ENCODE data around the gene NTN1. TPM values are rescaled to one million over a fixed set of nuclear protein-coding genes. Genes with fewer than 3 reads are reported as not detected.

NTN1 gene
- polyA plus RNA-seq, 12 donors: 5.6 to 33.5 (median 9.0) TPM; not detected in 1

DNA sequence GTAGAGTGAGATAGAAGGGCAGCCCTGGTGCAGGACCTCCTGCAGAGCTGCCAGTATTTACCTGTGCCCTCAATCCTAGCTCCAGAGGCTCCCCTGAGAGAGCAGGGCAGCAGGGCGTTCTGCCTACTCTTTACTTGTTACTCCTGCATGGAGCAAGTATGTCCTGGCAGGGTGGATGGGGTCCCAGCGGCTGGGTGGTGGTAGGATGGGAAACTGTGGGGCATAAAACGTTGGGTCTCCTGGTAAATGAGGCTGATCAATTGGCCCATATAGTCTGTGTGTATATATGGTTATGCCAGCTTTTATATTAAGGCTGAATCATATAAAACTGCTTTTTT lies 192.0 kb downstream of the NTN1 start:
- DNase-seq: no peak

DNA sequence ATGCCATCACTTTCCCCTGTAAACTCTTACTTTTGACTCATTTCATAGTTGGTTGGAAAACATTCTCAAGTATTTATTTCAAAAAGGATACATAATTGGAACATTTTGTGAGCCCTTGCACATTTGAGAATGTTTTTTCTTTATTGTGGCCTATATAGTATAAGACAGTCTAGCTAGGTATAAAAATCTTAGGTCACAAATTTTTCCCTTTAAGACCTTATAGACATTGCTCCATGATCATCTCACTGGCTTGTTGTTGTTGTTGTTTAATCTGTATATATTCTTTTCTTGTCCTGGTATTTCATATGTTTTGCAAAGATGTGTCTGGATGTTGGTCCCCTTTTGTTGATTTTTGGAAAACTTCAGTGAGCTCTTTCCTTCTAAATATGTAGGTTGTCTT lies 194.2 kb downstream of the NTN1 start:
- no peak for DNase-seq

DNA sequence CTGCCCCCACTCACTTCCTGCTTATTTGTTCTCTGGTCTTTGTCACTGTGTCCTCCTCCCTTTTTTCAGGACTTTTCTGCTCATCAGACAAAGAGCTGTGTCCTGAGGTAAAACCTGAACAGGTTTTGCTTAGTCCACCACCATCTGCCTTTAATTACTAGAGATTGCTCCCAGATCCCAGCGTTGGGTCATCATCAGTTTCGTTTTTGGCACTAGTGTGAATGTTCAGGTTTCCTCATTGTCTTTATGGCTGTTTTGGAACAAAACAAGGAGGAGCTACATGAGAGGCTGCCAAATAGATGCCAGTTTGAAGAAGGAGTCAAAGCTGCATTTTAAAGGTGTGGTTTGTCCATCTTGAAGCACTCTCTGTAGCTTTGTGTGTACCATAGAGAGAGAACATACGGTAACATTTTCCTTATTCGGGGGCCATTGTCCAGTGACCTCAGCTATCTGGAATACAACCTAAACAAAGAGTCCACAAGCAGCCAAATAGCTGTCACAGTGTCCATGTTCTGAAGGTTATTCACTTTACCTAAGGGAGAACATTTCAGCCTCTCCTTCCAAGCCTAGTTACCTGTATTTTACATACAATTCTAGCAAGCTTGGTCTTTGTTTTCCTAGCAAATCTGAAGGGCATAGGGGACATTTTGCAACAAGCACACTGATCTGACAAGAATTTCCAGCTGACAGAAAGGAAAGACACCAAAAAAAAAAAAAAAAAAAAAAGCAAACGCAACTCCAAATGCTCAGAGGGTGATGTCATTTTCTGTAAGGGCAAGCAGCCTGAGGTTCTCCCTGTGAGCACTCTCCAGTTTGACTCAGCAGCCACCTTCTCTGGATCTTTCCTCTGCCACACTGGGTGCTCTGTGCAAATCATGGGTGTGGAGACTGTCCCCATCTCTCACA lies 196.1 kb downstream of the NTN1 start:
- peak; percentile 63 for DNase-seq

DNA sequence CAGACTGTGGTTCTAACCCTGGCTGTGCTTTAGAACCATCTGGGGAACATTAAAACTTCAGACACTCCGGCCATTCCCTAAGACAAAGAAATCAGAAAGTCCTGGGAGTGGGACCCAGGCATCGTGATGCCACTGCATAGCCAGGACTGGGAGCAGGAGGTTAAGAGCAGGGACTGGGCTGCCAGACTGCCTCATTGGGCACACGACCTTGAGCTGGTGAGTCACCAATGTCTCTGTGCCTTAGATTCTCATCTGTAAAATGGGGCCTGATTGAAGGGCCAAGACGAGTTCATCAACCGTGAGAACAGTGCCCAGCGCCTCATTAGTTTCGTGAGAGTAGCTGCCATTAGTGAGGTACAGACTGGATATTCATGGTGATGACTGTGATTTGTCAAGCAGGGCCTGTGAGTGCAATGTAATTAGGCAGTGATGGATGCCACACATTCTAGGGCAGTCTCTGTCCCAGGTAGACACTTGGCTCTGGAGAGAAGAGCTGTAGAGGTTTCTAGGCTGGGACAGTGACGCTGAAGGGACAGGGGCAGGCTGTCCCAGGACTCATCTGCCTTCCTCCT lies 196.8 kb downstream of the NTN1 start:
- DNase-seq: no peak

DNA sequence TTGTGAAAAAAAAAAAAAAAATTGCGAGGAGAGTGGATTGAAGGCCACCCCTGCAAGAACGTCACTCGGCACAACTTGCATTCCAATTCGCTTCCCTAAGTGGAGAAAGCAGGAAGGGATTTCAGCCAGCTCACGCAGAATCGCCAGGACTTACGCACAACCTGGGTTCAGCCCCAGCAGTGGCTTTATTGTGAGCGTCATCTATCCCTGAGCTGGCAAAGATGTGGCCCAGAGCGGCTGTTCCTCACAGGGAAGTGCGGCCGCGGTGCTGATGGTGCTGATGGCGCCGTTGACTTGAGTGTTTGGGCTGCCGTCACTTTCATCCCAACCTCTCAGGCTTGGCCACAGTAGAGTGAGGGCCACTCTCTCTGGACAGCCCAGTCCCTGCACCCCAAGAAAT lies 197.6 kb downstream of the NTN1 start:
- DNase-seq: no peak

DNA sequence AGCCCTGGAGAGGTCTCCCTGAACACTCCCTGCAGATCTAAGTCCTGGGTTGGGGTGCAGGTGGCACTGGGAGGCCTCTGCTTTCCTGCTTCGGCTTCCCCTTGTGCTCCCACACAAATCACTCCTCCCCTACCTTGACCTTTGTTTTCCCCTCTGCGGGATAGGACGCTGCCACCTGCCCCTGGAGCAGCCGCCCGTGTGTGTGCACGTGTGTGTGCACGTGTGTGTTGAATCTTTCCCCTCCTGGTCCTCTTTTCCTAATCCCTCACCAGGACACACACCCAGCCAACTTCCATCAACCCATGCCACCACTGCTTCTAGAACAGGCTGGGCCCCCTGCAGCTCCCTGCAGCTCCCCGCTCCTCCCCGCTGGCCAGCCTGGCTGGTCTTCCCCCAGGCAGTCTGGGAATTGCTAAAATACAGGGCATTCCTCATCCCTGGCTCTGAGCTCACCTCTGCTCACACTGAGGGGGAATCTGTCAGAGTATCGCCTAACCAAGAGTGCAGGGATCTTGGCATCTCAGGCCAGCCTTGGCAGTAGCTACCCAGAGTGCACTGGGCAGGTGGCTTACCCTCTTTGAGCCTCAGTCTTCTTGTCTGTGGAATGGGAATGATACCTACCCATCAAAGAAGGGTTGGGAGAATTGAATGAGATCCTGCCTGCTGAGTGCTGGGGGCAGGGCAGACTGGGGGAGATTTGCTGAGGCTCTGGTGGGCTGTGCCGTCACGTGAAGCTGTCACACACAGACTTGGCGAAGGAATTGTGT lies 198.5 kb downstream of the NTN1 start:
- no peak for DNase-seq

DNA sequence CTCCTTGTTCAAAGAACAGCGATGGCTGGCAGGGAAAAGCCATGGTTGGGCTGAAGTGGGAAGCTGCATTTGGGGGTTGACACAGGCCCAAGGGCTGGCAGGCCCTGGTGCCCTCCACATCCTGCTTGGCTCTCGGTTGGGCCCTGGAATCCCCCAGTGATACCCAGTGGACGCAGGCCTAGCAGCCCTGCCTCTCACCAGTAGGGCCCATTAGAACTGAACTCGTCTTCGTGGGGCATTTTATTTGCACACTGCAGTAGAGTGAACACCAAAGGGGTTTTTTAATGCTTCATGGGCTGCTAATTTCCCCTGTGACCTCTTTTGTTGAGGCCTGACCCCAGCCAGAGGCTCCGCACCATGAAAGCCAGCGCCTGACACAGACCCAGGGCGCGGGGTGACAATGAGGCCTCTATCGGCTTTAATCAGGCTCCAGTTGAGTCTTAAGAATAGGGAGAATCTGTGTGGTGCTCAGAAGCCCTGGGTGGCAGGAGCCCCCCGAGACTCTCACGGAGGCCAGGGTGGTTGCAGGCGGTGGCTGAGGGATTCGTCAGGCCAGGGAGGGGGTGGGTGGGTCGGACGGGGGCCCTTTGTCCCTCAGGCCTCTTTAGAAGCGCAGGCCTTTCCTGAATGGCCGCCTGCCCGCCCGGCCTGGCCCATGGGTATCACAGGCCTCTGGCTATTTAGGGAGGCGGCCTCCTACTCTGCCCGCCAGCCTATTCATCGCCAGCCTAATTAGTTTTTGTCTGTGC lies 199.3 kb downstream of the NTN1 start:
- DNase-seq: no peak

DNA sequence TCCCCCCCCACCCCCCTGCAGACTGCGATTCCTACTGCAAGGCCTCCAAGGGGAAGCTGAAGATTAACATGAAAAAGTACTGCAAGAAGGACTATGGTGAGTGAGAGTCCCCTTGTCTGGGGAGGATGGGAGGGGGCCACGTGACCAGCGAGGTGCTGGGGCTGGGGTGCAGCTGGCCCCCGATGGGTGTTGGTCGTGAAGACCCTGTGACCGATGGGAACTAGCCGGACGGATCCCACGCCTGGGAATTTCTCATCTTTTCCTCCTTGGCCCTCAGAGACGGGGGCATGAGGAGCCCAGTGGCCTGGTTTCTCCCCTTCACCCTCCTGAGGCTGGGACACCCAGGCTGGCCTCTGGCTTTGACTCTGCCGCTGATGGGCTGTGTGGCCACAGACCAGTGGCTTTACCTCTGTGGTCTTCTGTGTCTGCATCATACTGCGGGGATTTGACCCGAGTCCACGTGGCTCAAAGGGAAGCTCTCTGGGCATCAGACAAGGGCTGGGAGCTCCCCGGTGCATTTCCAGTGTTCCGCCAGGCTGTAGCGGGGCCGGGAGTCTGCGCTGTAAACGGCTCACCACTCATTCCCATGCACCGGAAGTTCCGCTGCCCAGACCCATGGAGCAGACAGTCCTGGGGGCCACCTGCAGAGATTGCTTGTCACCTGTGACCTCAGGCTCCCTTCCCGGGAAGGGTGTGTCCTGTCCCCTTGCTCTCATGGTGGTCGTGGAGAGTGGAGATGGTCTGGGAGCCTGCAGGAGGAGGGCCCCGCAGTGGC lies 200.0 kb downstream of the NTN1 start:
- no peak for DNase-seq

DNA sequence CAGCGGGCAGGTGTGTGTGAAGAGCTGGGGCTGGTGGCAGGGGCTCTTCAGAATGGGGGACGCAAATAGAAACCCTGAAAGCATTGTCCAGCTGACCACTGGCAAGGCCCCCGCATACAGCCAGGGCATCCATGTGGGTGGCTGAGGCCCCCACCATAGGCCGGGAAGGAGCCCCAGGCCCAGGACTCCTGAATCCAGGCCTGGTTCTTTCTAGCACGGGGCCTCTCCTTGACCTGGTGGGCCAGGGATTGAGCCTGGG lies 200.5 kb downstream of the NTN1 start:
- no peak for DNase-seq

DNA sequence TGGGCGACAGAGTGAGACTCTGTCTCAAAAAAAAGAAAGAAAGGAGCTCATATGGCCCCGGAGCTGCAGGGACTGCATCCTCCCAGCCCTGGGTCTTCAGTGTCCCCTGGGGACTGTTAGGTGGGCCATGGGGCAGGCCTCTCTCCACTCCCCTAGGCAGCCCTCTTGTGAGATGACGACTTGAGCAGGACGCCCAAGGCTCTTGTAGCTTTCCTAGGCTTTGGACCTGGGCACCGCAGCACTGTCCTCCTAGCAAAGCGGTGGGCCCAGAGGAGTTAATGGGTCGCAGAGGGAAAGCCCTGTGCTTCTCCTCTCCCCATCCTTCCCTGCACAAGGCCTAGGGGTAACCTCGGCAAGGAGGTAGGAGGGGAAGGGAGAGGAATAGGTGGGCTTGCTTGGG lies 202.2 kb downstream of the NTN1 start:
- DNase-seq: no peak

DNA sequence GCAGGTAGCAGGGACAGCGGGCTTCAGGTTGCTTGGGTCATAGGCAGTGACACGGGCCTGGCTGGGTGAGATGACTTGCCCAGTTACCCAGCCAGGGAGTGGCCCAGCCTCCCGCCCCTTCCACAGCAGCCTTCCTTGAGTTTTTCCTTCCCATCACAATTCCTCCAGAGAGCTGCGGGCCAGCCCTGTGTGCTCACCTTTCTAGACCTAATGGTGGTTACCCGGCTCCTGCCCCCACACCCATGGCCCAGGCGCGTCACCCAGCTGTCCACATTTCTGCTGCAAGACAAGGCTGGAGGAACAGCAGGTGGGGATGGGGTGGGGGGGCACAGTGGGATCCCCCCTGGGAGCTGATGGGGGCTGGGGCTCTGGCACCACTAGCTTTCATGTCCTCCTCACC lies 203.2 kb downstream of the NTN1 start:
- DNase-seq: no peak

DNA sequence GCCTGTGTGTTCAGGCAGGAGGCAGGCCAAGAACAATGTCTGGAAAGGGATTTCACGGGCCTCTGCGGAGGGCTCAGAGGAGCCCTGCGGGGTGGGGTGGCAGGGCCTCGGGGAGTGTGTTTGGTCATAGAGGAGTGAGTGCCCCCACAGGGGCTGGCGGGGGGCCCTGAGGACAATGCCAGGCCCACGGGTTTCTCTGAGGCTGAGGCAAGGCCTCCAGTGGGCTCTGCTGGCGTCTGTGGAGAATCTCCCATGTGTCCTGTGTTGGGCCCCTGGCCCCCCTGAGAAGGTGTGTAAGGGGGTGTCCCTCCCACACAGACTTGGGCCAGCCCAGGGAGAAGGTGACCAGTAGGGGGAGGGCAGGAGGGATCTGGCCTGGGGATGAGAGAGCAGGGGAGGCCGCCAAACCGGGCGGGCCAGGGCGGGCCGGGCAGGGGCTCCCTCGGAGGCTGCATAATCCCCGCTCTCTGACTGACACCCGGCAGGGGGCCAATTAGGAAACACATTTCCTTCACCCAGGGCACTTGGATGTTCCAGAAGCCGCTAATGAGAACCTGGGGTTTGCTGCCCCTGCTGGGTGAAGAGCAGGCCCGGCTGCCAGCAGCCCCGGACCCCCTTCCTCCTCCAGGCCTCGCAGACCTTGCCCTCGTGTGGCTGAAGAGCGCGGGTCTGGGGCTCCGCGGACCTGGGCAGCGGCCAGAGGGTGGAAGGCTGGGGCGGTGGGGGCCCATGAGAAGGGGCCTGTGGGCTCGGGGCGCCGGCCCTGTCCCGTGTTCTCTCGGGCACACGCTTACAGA lies 204.2 kb downstream of the NTN1 start:
- no peak for DNase-seq

DNA sequence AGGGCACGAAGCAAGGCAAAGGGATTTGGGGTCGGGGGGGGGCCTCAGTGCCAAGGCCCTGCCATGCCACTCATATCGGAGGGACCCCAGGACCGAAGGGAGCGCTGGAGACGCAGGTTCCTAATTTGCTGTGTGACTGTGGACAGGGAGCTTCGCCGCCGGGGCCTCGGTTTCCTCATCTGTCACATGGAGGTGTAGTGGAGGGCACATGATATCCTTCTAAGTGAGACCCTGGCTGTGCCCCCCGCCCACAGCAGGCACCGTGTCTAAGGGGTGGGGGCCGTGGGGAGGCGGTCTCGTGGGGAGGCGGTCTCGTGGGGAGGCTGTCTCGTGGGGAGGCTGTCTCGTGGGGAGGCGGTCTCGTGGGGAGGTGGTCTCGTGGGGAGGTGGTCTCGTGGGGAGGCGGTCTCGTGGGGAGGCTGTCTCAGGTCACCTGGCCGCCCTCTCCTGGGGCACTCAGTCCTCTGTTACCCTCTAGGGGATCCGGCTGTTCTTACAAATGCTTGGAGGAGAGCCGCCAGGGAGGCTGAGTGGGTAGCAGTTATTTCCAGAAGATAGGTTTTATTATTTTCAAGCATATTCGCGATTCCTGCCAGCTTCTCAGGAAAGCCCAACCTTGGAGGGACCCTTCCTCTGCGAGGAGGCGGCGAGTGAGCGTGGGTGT lies 205.0 kb downstream of the NTN1 start:
- DNase-seq: no peak

DNA sequence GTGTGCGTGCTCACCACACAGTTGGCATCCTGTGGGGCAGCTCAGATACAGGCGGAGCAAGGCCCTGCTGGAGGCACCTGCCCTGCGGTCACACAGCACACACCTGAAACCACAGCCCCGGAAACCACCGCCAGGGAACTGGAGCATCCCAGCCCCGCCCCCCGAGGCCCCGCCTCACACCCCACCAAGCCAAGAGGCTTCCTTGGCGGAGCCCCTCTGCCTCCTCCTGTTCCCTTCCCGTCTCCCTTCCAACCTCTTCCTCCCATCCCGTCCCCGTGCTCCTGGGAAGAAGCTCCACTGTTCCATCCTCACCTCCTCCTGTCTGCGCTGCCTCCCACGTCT lies 205.5 kb downstream of the NTN1 start:
- DNase-seq: no peak

DNA sequence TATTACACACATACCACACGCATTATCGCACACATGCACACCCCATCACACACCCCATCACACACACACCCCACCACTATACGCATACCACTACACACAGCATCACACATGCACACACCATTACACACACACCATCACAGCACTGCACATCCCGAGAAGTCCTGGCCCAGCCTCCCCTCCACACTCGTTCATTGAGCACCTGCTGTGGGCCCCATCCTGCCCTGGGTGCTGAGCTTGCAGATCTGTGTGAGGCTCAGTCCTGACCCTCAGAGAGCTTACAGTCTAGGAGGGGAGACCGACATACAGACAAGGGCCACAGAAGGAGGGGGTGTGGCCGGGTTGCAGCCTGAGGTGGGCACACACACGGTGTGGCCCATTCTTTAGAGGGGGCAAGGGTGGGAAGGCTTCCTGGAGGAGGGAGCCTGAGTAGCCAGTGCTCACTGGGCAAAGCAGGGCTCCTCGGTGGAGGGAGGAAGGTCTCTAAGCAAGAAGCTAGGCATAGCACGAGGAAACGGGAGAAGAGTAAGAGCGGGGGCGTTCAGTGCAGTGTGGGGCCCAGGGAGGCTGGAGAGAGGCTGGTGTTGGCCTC lies 206.6 kb downstream of the NTN1 start:
- no peak for DNase-seq

DNA sequence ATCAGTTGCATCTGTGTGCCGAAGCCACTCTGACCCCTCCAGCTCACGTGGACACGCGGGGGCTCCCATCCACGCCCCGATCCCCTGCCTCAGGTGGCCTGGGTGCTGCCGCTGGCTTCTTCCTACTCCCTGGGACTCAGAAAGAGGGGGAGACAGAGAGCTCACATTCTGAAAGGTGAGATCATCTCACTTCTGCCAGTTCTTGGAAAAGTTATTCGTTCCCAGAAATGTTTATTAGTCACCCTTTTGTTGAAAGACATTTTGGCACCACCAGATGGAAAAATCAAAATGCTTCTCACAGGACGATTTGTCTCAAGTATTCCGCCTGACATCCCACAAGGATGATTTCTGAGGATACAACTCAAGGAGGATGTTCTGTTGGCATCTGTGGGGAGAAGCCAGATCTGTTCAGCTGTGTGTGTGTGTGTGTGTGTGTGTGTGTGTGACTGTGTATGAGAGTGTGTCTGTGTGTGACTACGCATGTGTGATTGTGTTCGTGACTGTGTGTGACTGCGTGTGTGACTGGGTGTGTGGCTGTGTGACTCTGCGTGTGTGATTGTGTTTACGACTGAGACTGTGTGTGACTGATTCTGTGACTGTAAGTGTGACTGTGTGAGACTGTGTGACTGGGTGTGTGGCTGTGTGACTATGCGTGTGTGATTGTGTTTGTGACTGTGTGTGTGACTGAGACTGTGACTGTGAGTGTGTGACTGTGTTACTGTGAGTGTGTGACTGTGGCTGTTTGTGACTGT lies 207.3 kb downstream of the NTN1 start:
- peak; percentile 82 for DNase-seq

DNA sequence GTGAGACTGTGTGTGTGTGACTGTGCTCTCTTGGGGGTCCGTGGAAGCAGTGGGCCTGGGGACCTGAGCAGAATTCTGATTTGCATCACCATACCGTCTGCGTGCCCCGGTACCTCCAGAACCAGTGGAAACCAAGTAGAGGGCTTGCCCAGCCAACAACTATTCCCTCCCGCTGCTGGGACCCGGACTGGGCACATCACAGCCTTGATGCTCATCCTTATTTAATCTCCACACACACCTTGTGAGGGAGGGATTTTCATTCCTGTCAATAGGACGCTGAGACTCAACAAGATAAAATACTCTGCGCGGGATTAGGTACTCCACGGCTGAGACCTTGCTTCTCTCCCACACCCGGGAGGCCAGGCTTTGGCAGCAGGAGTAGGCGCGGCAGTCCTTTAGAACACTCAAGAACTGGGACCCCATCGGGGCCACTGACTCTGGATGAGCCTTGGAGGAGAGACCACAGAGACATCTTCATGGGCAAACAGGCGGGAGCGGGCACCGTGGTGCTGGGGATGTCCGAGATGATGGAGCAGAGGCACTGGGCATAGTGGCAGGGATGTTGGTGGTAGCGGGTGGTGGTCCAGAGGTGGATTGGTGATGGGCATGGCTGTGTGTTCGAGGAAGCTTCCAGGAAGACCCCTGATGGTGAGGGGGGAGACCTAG lies 208.0 kb downstream of the NTN1 start:
- DNase-seq: no peak

DNA sequence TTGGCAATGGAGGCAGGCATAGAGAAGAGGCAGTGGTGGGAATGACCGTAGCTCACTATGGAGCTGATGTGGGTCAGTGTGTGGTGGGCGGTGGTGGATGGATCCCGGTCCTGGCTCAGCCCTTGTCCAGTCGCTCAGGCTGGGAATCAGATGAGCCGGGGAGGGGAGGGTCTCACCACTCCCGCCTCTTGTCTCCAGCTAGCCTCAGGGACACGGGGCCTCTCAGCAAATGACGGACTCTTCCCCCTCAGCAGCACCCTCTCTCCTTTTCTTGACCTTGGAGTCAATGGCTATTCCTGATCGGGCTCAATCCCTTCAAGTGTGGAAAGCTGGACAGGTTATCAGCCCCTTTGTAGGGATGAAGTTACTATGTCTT lies 208.5 kb downstream of the NTN1 start:
- DNase-seq: no peak

DNA sequence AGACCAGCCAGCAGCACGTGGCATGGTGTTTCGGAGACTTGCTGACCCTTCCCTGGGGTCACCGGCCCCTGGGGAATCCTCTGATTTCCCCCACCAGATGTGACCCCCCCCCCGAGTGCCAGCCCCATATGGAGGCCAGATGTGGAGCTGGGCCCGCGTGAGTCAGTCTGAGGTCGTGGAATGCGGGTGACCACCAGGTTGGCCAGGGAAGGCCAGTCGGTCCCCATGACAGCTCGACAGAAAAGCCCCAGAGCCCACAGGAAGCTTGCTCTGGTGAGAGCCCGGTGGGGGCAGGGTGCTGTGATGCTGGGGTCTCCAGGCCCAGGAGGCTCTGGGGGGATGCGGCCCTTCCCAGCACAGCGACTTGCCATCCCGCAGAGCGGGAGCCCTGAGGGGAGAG lies 209.0 kb downstream of the NTN1 start:
- DNase-seq: no peak

Measured in muscle of arm (tissue), 12 donors.